HG03520 (cell line): Measurements from ENCODE around the gene GNAI3.

Experiments used
- ATAC-seq: cut with Tn5 transposase; IDR thresholded peaks from one replicate; pipeline ENCODE4 v1.9.1; 2021; ENCODE audit warnings: mild to moderate bottlenecking, moderate library complexity; ENCODE audit not compliant: unreplicated experiment

GNAI3 gene

DNA sequence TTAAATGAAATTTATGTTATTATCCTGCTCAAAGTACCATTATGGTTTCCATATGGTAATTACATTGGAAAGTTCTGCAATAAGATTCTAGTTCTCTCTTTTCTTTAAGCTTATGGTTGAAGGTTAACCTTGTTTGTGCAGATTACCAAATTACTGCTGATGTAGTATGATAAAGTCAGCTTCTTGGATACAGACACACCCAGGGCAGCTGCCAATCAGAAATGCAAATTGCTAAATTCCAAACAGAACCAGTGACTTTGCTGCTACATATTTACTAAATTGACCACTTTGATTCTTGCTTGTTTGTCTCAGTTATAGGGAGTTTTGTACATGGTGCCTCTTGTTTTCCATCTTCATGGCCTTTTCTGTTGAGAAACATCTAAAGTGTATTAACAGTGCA is 44.5 kb downstream of the GNAI3 start:
- no peak for ATAC-seq

DNA sequence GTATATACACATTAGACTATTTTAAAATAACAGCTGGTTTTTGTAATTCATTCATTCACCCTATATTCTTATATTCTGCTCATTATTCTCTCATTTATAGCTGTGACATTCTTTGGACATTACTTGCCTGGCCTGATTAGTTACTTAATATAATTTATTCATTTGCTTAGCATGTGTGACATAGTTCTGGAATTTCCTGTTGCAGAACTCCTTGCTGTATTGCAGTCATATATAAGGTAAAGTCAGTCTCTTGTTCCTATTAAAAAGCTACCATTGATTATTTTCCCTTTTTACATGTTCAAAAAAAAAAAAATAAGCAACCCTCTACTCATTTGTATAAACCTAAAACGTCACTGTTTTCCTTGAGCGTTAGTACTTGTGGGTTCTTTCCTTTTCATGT is 47.1 kb downstream of the GNAI3 start:
- no peak for ATAC-seq

DNA sequence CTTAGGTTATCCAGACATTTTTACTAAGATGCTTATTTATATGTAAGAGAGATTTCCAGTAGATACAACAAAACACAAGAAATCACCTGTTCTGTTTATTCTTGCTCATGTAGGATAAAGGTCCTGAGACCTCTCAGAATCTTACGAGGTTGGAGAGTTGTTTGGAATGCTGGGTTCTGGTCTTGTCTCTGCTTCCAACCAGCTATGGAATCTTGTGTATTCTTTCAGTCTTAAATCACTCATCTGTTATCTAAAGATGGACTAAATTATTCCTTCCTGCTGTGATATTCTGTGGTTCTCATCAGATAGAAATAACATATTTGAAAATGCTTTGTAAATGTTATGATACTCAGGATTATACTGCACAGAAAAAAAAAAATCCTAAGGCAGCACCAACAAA is 49.7 kb downstream of the GNAI3 start:
- no peak for ATAC-seq

DNA sequence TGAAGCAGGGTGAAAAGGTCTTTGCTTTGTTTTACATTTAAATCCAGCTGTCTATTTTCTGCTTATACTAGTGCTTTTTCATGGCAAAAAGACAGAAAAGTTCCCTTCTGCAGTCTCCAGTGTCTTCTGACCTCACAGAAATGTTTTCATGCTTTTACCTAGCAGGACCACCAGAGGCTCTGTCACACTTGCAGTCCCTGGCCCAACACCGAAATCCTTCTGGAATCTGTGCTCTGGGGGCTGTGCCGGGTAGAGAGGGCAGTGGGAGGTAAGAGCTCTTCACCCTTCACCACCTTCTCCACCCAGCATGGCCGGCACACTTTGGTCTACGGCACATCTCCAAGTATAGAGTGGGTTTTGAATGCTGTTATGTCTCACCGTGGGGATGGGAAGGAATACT is 50.2 kb downstream of the GNAI3 start:
- no peak for ATAC-seq

DNA sequence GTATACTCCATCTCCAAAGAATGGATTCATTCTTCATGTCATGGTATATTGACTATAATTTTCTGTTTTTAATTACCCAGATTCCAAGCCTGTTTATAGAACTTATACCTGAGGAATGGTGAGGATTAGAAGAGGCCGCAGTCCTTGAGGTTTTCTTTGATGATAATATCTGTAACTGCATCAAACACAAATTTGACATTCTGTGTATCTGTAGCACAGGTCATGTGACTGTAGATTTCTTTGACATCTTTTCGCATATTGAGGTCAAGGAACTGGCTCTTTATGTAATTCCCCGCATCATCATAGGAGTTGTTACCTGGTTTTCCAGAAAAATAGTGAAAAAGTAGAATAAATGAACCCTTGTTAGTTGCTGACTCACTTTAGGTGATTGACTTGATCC is 54.8 kb downstream of the GNAI3 start:
- ATAC-seq = no peak

DNA sequence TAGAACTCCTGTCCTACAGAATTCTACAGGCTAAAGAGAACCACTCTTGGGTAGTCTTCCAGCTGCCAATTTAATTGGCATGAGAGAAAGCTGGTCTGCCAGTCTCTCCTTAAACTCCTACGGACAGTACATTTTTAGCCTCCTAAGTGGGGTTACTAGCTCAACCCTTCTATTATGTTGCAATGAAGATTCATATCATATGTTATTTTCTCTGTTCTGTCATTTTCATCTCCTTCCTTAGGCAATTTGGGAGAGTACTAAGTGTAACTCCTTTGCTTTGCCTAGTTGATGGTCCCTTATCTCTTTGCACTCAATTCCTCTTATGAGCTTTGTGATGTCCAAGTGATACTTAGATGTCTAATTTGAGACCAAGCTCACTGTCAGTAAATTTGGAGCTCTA is 57.0 kb downstream of the GNAI3 start:
- ATAC-seq = no peak

DNA sequence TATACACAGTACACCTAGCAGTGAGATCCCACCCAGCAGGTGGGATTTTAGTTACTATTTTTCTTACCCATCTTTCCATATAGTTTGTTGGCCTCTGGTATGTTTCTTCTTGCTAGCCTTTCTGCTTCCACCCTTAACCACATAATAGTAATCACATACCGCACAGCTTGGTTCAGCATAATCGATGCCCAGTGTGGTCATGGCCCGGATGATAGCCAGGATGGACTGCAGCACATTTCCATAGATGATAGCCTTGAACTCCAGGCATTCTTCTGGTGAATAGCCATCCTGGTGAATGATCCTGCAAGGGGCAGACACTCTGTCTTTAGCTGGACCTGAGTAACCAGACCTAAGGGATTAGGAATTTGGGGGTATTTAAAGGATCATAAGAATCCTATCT is 61.5 kb downstream of the GNAI3 start:
- ATAC-seq = no peak

DNA sequence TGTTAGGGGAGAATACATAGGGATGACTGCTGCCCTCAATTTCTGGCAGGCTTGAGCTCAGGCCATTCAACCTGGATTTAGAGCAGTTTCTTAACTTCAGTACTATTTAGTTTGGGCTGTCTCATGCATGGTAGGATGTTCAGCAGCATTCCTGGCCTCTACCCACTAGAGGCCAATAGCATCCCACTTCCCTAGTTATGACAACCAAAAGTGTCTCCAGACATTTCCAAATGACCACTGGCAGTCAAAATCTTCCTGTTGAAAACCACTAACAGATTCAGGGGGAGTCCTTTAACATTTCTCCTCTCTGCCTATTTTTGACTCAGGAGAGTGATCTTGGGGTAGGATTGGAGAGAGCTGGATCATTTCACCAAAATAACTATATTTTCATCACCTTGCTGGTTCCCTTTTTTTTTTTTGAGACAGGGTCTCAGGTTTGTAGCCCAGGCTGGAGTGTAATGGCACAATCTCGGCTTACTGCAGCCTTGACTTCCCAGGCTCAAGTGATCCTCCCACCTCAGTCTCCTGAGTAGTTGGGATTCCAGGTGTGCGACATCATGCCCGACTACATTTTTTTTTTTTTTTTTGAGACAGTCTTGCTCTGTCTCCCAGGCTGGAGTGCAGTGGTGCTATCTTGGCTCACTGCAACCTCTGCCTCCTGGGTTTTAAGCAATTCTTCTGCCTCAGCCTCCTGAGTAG is 62.3 kb downstream of the GNAI3 start:
- no peak for ATAC-seq

DNA sequence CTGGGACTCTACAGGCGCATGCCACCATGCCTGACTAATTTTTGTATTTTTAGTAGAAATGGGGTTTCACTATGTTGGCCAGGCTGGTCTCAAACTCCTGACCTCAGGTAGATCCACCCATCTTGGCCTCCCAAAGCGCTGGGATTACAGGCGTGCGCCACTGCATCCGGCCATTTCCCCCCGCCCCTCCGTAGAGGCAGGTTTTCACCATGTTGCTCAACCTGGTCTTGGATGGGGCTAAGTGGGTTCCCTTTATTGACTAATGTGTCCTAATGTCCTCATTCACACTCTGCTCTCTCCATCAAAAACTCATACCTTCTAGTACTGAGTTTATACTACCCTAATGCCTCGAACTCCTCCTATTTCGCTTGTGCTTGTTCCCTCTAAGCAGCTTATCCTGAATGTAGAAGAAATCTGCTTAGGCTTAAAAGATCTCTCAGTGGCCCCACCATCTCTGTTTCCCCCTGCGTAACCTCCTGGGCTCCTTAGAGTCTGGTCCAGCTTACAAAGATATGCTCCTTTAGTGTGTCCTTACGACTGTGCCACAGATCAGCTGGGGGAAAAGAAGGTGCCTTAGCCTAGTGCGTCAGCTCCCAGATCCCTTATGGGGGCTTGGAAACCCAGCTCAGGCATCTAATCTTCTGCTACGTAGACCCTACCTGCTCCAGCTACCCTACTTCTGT is 63.0 kb downstream of the GNAI3 start:
- no peak for ATAC-seq

DNA sequence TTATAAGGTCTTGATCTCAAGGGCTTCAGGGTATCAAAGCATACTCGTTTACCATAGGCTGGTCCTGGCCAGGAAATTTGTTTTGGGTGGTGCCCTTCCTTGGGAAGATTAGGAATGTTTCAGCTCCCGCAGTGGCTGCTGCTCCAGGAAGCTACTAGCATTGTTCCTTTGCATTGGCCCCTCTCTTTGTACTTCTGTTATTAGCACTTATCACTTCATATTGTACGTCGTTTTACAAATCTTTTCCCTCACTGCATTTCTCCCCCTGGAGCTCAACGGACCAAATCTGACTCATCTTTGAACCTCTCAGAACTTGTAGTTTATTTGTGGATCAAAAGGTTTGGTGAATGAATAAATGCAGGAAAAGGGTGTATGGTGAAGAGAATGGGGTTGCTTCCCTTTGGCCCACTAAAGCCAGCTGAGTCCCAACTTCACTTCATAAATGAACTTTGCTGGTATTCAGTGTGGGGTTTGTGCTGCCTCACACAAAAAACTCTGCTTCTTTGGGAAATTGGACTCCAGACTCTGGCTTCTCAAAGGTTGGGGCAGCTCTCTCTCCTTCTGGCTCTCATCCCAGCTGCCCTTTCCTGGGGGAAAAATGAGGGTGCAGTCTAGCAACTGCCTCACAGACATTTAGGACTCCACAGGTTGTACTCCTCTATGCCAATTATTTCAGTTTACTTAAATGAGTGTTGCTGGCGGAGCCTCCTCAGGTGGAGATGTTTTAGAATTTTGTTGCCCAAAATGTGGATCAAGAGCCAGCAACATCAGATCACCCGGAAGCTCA is 65.1 kb downstream of the GNAI3 start:
- no peak for ATAC-seq

DNA sequence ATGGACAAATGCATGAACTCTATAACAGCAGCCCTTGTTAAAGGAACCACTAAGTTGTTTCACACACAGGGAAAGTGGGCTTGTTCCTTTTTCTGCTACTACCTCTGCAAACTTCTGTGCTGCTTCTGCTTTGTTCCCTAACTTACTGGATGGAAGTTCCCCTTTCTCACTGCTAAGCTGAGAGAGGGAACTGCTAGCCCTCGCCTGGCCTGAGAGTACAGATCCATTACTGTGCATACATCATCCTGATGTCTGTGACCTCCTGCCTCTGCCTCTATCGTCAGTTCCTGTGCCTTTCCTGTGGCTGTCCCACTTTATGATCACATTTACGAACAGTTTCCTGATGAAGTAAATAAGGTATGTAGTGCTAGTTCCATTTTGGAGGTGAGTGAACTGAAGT is 67.5 kb downstream of the GNAI3 start:
- ATAC-seq = no peak

DNA sequence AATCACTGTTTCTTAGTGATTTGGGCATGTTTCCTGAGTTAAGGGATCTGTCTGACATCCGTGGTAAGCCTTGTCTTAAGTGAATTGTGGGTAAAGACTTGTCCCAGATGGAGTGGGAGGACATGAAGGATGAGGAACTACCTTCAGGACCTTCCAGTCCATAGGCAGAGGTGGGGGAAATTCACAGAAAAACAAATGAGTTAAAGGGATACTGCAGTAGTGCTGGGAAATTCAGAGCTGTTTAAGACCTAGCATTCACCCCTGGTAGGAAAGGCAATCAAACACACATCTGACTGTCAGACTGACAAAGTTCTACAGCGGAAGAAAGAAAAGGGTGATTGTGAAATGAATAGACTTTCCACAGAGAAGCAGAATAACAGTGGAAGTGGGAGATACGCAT is 68.0 kb downstream of the GNAI3 start:
- no peak for ATAC-seq

DNA sequence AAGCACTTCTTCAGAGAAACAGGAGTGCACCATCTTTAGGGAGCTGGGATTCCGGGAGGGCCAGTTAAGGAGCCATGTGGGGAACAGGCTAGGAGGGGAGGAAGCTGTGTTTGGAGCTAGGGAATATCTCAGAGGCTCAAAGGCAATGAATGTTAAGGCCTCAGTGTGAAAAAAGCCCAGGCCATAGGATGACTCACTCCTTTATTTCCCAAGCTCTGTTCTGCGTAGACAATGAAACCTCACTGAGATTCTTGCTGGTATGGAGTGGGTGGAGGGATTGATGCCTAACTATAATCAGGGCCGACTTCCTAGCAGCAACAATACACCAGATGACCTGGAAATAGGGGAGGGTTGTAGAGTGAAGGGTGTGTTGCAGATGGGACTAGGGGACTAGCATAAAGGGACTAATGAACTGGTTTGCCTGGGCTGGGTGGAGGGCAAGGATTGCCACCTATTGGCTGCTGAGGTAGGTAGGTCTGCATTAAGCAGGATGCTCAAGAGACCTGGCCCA is 68.9 kb downstream of the GNAI3 start:
- no peak for ATAC-seq

DNA sequence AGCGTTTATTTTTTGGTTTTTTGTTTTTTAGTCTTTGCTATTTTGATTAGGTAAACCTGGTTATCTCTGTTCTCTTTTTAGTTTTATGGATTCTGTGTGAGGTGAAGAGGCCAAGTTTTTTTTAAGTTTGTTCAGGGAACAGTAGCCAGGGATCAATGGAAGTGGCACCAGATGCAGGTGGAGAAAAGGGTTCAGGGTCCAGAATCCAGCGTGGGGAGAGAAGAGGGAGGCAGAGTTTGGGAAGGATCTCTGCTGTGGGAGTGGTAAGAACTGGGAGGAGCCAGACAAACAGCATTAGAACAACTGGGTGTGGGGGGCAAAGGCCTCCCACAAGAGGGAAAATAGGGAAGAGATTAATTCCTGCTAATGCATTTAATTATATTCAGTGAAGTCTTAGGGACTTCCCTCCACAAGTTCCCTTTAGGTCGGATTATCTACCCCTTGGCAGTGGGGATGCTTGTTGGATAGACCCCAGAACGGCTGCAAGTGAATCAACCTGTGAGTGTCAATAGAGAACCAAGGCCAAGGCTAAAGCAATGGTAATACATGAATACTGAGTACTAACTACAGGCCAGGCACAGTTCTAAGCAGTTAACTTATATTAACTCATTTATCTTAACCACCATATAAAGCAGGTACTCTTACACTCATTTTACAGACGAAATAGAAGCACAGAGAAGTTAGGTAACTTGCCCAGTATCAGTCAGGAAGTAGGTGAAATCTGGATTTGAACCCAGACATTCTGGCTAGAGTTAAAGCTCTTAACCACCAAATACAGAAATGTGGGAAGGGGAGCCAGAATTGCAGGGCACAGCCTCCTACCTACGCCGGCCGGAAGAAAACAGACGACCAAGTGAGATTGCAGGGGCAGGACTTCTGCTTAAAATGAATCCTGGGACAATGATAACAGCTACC is 70.5 kb downstream of the GNAI3 start:
- no peak for ATAC-seq

DNA sequence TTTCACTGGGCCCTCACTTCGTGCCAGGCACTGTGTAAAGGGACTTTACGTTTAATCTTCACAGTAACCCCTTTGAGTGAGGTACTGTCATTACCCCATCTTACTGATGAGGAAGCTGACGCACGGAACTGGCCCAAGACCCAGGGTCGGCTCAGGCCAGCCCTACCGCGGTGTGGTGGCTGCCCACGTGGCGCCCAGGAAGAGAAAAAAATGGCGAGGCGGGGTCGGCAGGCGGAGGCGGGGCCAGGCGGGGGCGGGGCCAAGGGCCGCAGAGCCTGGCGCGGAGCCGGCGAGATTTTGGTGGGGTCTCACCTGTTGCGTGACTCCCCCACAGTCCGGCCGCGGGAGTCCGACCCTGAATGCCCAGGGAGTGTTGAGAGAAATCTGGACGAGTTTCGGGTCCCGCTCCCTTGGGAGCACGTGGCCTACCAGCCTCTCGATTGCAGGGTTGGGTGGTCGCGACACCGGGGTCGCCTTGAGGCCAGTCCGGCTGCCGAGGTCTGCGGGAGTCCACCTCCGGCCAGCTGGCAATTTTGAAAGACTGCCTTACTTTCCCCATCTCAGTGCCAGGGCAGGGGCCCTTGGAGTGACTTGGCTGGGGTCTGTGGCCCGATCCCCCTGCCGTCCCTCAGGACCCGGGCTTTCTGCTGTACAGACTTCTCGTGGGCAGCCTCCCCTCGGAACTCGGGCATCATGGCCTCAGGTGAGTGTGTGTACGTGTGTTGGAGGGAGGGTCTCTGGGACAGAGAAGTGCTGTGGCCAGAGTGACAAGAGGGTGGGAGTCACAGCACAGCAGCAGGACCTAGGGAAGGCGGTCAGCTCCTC is 71.4 kb downstream of the GNAI3 start, which contains the start of the genes AMPD2 and GNAT2:
Gene AMPD2, plus strand, starts transcription at position 262 of the 825 bp plus-strand sequence. CDS start 1,339 bp downstream, outside the sequence.
Gene GNAT2, minus strand, starts transcription at position 41 of the 825 bp plus-strand sequence. CDS start 6,746 bp downstream, outside the sequence.
- ATAC-seq = peak; percentile 43

DNA sequence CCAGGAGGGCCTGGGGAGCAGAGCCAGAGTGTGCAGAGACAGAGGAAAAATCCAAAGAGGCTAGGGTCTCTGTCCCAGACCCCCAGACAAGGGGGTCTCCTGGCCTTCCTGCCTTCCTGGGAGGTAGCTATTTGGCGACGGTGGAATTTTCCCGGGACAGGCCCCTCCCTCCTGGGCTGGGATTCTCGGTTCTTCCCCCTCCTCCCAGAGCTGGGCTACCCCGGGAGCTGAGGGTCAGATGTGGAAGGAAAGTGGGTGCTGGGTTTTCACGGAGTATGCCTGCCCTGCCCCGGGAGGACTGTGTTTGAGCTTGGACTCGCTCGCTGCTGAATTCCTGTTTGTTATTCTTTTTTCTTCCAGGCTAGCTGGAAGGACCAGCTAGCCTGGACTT is 72.0 kb downstream of the GNAI3 start:
- no peak for ATAC-seq

DNA sequence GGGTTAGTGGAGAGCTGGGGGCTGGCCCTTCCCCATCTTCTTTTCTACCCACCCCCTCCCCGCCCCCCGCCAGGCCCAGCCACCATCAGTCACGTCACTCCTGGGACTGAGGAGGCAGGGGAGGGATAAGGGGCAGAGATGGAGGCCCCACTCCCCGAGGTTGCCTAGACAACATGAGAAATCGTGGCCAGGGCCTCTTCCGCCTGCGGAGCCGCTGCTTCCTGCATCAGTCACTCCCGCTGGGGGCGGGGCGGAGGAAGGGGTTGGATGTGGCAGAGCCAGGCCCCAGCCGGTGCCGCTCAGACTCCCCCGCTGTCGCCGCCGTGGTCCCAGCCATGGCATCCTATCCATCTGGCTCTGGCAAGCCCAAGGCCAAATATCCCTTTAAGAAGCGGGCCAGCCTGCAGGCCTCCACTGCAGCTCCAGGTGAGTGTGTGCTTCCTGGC is 72.4 kb downstream of the GNAI3 start:
- ATAC-seq = peak; percentile 64

DNA sequence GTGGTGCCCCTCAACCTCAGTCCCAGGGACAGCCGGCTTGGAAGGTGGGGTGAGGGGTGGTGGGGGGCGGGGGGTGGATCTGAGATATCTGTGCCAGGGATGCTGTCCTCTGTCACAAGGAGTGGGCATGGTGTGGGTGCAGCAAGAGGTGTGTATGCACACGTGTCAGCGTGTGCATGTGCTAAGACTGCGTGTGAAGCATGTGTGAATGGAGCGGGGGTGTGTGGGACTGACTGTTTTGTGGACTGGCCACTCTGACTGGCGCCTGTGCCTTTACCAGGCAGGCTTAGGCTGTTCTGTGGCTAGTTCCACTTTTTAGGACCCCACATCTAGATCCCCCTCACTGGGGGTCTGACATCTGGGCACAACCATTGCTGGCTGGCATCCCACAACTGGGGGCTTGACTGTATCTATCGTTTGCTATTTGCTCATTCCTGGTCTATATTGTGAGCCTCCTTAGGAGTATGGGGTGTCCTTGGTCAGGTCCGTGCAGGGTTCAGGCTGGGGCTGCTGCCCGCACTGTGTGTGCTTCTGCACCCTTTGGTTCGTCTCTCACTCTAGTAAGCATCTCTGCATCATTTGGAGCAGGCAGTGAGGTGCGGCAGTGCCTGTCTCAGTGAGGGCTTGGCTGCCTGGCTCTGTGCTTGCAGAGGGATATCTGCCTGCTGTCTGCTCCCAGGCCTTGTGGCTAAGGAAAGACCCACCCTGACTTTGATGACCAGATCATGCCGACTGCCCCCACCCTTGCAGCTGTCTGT is 73.1 kb downstream of the GNAI3 start:
- no peak for ATAC-seq
